ENCODE measurements around the gene GCSH. TPM values are rescaled to one million over a fixed set of nuclear protein-coding genes. Genes with fewer than 3 reads are reported as not detected.

The GCSH gene
- total and polyA plus RNA-seq, 2 of the 13 experiments (the other 11 are each of a cell fraction or from before 2014, with no cell fraction given), result 35.9 to 103 TPM

GRCh38 chr16:81096715-81097208, 567 bp upstream of the GCSH start (continued):
- TF ChIP-seq, protein P1, sequence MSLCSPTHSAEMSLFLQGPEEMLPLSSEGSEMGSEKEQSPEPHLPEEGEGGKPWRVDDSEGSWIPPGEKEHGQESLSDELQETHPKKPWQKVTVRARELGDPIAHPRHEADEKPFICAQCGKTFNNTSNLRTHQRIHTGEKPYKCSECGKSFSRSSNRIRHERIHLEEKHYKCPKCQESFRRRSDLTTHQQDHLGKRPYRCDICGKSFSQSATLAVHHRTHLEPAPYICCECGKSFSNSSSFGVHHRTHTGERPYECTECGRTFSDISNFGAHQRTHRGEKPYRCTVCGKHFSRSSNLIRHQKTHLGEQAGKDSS (CRISPR knock-in tag; IDR thresholded peaks at IDR 0.05; ENCODE audit: borderline replicate concordance, low read depth), result peak; percentile 12; the same call in 1 of the 2 replicates
- TF ChIP-seq LBX2 (CRISPR knock-in tag; IDR thresholded peaks at IDR 0.05; ENCODE audit: borderline replicate concordance), result no peak
- TF ChIP-seq KMT2A (CRISPR knock-in tag; IDR thresholded peaks at IDR 0.05), result 0 out of 2 replicates have a peak, but pooled peaks have one; percentile 3
- 0 out of 2 replicates have a peak, but pooled peaks have one; percentile 31 for TF ChIP-seq ZNF44 (CRISPR knock-in tag; IDR thresholded peaks at IDR 0.05)
- TF ChIP-seq, protein P2, sequence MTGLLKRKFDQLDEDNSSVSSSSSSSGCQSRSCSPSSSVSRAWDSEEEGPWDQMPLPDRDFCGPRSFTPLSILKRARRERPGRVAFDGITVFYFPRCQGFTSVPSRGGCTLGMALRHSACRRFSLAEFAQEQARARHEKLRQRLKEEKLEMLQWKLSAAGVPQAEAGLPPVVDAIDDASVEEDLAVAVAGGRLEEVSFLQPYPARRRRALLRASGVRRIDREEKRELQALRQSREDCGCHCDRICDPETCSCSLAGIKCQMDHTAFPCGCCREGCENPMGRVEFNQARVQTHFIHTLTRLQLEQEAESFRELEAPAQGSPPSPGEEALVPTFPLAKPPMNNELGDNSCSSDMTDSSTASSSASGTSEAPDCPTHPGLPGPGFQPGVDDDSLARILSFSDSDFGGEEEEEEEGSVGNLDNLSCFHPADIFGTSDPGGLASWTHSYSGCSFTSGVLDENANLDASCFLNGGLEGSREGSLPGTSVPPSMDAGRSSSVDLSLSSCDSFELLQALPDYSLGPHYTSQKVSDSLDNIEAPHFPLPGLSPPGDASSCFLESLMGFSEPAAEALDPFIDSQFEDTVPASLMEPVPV (CRISPR knock-in tag; IDR thresholded peaks at IDR 0.05), result 0 out of 2 replicates have a peak, but pooled peaks have one; percentile 9
- TF ChIP-seq CBX5 (CRISPR knock-in tag; IDR thresholded peaks at IDR 0.05; ENCODE audit: borderline replicate concordance), result peak; percentile 34; the same call in 1 of the 2 replicates
- TF ChIP-seq ATF7-NPFF (CRISPR knock-in tag; IDR thresholded peaks at IDR 0.05; ENCODE audit: low read depth), result no peak
- peak; percentile 70; the same call in 1 of the 2 replicates for TF ChIP-seq YEATS2 (CRISPR knock-in tag; IDR thresholded peaks at IDR 0.05; ENCODE audit: borderline replicate concordance)
- TF ChIP-seq ZSCAN31 (CRISPR knock-in tag; IDR thresholded peaks at IDR 0.05; ENCODE audit: low read depth), result 0 out of 2 replicates have a peak, but pooled peaks have one; percentile 4
- no peak for TF ChIP-seq PAX8 (CRISPR knock-in tag; IDR thresholded peaks at IDR 0.05; ENCODE audit: borderline replicate concordance)
- 0 out of 2 replicates have a peak, but pooled peaks have one; percentile 63 for TF ChIP-seq ZNF557 (CRISPR knock-in tag; IDR thresholded peaks at IDR 0.05)
- no peak for TF ChIP-seq ZNF768 (CRISPR knock-in tag; IDR thresholded peaks at IDR 0.05)
- no peak for TF ChIP-seq CAMTA2 (CRISPR knock-in tag; IDR thresholded peaks at IDR 0.05; ENCODE audit: borderline replicate concordance)
- no peak for TF ChIP-seq RAD51 (IDR thresholded peaks at IDR 0.05; ENCODE audit: borderline replicate concordance)
- TF ChIP-seq EHMT2 (IDR thresholded peaks at IDR 0.05; ENCODE audit: borderline replicate concordance, low read depth, low read length), result peak; percentile 99
- 0 out of 2 replicates have a peak, but pooled peaks have one; percentile 21 for TF ChIP-seq DR1 (CRISPR knock-in tag; IDR thresholded peaks at IDR 0.05)
- no peak for TF ChIP-seq ZBTB43 (CRISPR knock-in tag; conservative IDR thresholded peaks at IDR 0.05)
- 0 out of 2 replicates have a peak, but pooled peaks have one; percentile 43 for TF ChIP-seq ZNF782 (CRISPR knock-in tag; IDR thresholded peaks at IDR 0.05; ENCODE audit: borderline replicate concordance)
- no peak for TF ChIP-seq ZNF790 (CRISPR knock-in tag; IDR thresholded peaks at IDR 0.05; ENCODE audit: borderline replicate concordance)
- TF ChIP-seq ARNT (IDR thresholded peaks at IDR 0.05), result no peak
- no peak for TF ChIP-seq RBAK (CRISPR knock-in tag; IDR thresholded peaks at IDR 0.05)
- peak; percentile 65; the same call in 1 of the 2 replicates for TF ChIP-seq ZNF256 (CRISPR knock-in tag; conservative IDR thresholded peaks at IDR 0.05)
- TF ChIP-seq NFYC (CRISPR knock-in tag; IDR thresholded peaks at IDR 0.05), result no peak
- TF ChIP-seq HOXD1 (CRISPR knock-in tag; IDR thresholded peaks at IDR 0.05), result 0 out of 2 replicates have a peak, but pooled peaks have one; percentile 37
- peak; percentile 58; the same call in 1 of the 2 replicates for TF ChIP-seq HOXA5 (CRISPR knock-in tag; IDR thresholded peaks at IDR 0.05)
- peak; percentile 55; the same call in 1 of the 2 replicates for TF ChIP-seq MIER2 (CRISPR knock-in tag; IDR thresholded peaks at IDR 0.05)
- TF ChIP-seq SMARCE1 (IDR thresholded peaks at IDR 0.05; ENCODE audit: borderline replicate concordance), result no peak
- no peak for TF ChIP-seq ZNF317 (CRISPR knock-in tag; IDR thresholded peaks at IDR 0.05)
